HEK293 (cell line): ENCODE data around the gene FAM221A.

Source experiments
- CTCF ChIA-PET: fragments of 350-600 bp; formaldehyde crosslinking; extraction: SDS; loops from one replicate; lab custom pipeline; 2021; ENCODE audit warnings: antibody characterized with exemption; lab: Yijun Ruan, JAX
- POLR2A ChIA-PET: fragments of 300-600 bp; formaldehyde crosslinking; extraction: SDS; loops from one replicate; lab custom pipeline; 2020; ENCODE audit warnings: antibody characterized with exemption, inconsistent platforms; lab: Yijun Ruan, JAX
- H3K27ac ChIP-seq: fragments of 200-500 bp; sonication (Bioruptor generic); 2 replicates; pipeline ENCODE4 v1.5.1; 2014; ENCODE audit warnings: low read depth, low read length, control low read depth, inconsistent platforms; ENCODE audit errors: extremely low read depth
- H3K36me3 ChIP-seq, 2 experiments: fragments of 200-500 bp in 1 of 2; sonication (Bioruptor generic) in 1 of 2; 1 replicate in 1 of 2; 2 replicates in 1 of 2; pipeline ENCODE4 v1.5.1; 2014 to 2017; ENCODE audit warnings: inconsistent platforms in 2 of 2, low read length in 2 of 2; ENCODE audit not compliant: control insufficient read depth in 2 of 2, insufficient read depth in 1 of 2
- H3K4me1 ChIP-seq: fragments of 200-500 bp; sonication (Bioruptor generic); 2 replicates; pipeline ENCODE4 v1.5.1; 2014; ENCODE audit warnings: mild to moderate bottlenecking, low read length, inconsistent platforms; ENCODE audit not compliant: control insufficient read depth, insufficient read depth
- H3K4me3 ChIP-seq: 2 replicates; pipeline ENCODE4 v1.5.1; 2011; ENCODE audit warnings: low read depth, mild to moderate bottlenecking, control low read depth, low read length, moderate library complexity
- H3K9me3 ChIP-seq: fragments of 200-500 bp; sonication (Bioruptor generic); 2 replicates; pipeline ENCODE4 v1.5.1; 2014; ENCODE audit warnings: low read depth, low read length, inconsistent platforms; ENCODE audit not compliant: control insufficient read depth, insufficient read depth
- BCL11B ChIP-seq: fragments of 450-650 bp; formaldehyde crosslinking; IDR thresholded peaks from 2 replicates; pipeline ENCODE4 v1.5.1; 2016; ENCODE audit warnings: low read depth, missing biosample characterization, missing genetic modification characterization
- HOXD13 ChIP-seq: sonication (generic); formaldehyde crosslinking; IDR thresholded peaks from 2 replicates; pipeline ENCODE4 v1.8.0; 2022; ENCODE audit warnings: missing genetic modification reagents, borderline replicate concordance
- PBX3 ChIP-seq: sonication (generic); formaldehyde crosslinking; IDR thresholded peaks from 2 replicates; pipeline ENCODE4 v1.8.1; 2022; ENCODE audit warnings: mild to moderate bottlenecking, moderate library complexity, missing genetic modification reagents
- SALL2 ChIP-seq: fragments of 450-650 bp; formaldehyde crosslinking; IDR thresholded peaks from 2 replicates; pipeline ENCODE4 v1.5.0; 2017; ENCODE audit warnings: missing biosample characterization, mild to moderate bottlenecking, missing genetic modification characterization, borderline replicate concordance
- SETDB1 ChIP-seq: IDR thresholded peaks from one replicate; pipeline ENCODE4 v1.6.1; 2017; ENCODE audit warnings: mild to moderate bottlenecking, low read length, moderate library complexity, mixed read lengths; ENCODE audit not compliant: insufficient read length
- ZIC2 ChIP-seq: fragments of 450-650 bp; formaldehyde crosslinking; IDR thresholded peaks from 2 replicates; pipeline ENCODE4 v1.5.1; 2016; ENCODE audit warnings: missing biosample characterization, missing genetic modification characterization
- ZNF133 ChIP-seq: fragments of 450-650 bp; formaldehyde crosslinking; IDR thresholded peaks from 2 replicates; pipeline ENCODE4 v1.5.1; 2016; ENCODE audit warnings: missing biosample characterization, missing genetic modification characterization
- ZNF211 ChIP-seq: fragments of 450-650 bp; formaldehyde crosslinking; IDR thresholded peaks from 2 replicates; pipeline ENCODE4 v1.5.1; 2016; ENCODE audit warnings: low read depth, missing biosample characterization, missing genetic modification characterization
- ZNF426 ChIP-seq: fragments of 450-650 bp; formaldehyde crosslinking; IDR thresholded peaks from 2 replicates; pipeline ENCODE4 v1.5.1; 2017; ENCODE audit warnings: missing biosample characterization, missing genetic modification characterization, mild to moderate bottlenecking, inconsistent platforms, moderate library complexity
- ZNF645 ChIP-seq: fragments of 450-650 bp; formaldehyde crosslinking; IDR thresholded peaks from 2 replicates; pipeline ENCODE4; 2016; ENCODE audit warnings: missing biosample characterization, missing genetic modification characterization
- ZNF654 ChIP-seq: fragments of 450-650 bp; formaldehyde crosslinking; IDR thresholded peaks from 2 replicates; pipeline ENCODE4 v1.5.1; 2016; ENCODE audit warnings: low read depth, missing biosample characterization, missing genetic modification characterization
- ZNF792 ChIP-seq: fragments of 450-650 bp; formaldehyde crosslinking; IDR thresholded peaks from 2 replicates; pipeline ENCODE4 v1.5.1; 2016; ENCODE audit warnings: missing biosample characterization, missing genetic modification characterization
- TF ChIP-seq, protein P1 (sequence below): fragments of 450-650 bp; formaldehyde crosslinking; IDR thresholded peaks from 2 replicates; pipeline ENCODE4 v1.5.1; 2016; ENCODE audit warnings: missing biosample characterization, missing genetic modification characterization
- TF ChIP-seq, protein P2 (sequence below): fragments of 450-650 bp; formaldehyde crosslinking; IDR thresholded peaks from 2 replicates; pipeline ENCODE4 v1.5.1; 2017; ENCODE audit warnings: missing biosample characterization, mild to moderate bottlenecking, missing genetic modification characterization, moderate library complexity
- TF ChIP-seq, protein P3 (sequence below): fragments of 450-650 bp; formaldehyde crosslinking; IDR thresholded peaks from 2 replicates; pipeline ENCODE4 v1.5.1; 2016; ENCODE audit warnings: missing biosample characterization, missing genetic modification characterization
- TF ChIP-seq, protein P4 (sequence below): fragments of 450-650 bp; formaldehyde crosslinking; IDR thresholded peaks from 2 replicates; pipeline ENCODE4 v1.5.1; 2017; ENCODE audit warnings: missing biosample characterization, missing genetic modification characterization

Gene FAM221A

GRCh38 chr7:23645822-23646221, 34.2 kb upstream of the FAM221A start (continued):
- TF ChIP-seq PBX3 (CRISPR knock-in tag) (no peak), ZNF426 (no peak)
- TF ChIP-seq, protein P1, sequence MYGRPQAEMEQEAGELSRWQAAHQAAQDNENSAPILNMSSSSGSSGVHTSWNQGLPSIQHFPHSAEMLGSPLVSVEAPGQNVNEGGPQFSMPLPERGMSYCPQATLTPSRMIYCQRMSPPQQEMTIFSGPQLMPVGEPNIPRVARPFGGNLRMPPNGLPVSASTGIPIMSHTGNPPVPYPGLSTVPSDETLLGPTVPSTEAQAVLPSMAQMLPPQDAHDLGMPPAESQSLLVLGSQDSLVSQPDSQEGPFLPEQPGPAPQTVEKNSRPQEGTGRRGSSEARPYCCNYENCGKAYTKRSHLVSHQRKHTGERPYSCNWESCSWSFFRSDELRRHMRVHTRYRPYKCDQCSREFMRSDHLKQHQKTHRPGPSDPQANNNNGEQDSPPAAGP (tag by site-specific recombination), result no peak

GRCh38 chr7:23653942-23654341, 26.1 kb upstream of the FAM221A start:
- H3K27ac ChIP-seq, result no peak overlapping the region
- TF ChIP-seq ZIC2 (tag by site-specific recombination) (no peak), SETDB1 (peak; percentile 93)
- H3K9me3 ChIP-seq, result no peaks in the 10 kb centered on the region
- H3K4me3 ChIP-seq, result no peak overlapping the region
- H3K4me1 ChIP-seq, result no peaks in the 10 kb centered on the region
- no peaks in the 10 kb centered on the region for H3K36me3 ChIP-seq
- ChIA-PET POLR2A (no interaction called here), CTCF (interaction anchor here (0.7 to 1.2 kb wide), 4 partner anchors 55 to 77 kb away, joined by 3 to 10 read pairs (median 4); partner anchors contain the start of gene STK31)

- Histone ChIP-seq H3K36me3 (no peaks in the 10 kb centered on the region), H3K4me3 (no peak overlapping the region), H3K9me3 (no peaks in the 10 kb centered on the region), H3K4me1 (no peaks in the 10 kb centered on the region), H3K27ac (no peak overlapping the region)
- ChIA-PET CTCF (interaction anchor here (1.2 kb wide), 2 partner anchors 54 to 57 kb away, joined by 5 to 10 read pairs; no protein-coding TSS in a partner anchor), POLR2A (no interaction called here)
- TF ChIP-seq BCL11B (no peak), ZNF654 (tag by site-specific recombination) (peak; percentile 46; the same call in 1 of the 2 replicates), ZNF426 (no peak)
- TF ChIP-seq, all 188 proteins: peak for 1
Measured at GRCh38 chr7:23654508-23654907, 25.5 kb upstream of the FAM221A start.

DNA sequence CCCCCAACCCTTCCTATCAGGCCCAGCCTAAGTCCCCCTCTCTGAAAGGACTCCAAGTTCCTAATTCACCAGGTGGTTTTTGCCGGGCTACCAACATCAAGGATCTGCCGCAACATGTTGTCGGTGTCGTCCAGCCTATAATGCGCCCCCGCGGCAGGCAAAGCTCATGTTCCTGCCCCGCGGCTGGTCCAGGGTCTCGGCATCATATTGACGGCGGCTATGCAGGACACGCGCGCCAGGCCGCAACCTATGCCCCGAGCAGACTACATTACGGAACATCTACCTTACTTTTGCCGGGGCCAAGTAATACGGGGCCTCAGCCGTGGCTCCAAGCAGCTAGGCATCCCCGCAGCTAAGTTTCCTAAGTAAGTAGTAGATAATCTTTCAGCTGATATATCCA, 24.6 kb upstream of the FAM221A start:
- no peaks in the 10 kb centered on the region for H3K4me1 ChIP-seq
- ChIA-PET CTCF (interaction anchor here (0.6 to 1.0 kb wide), 2 partner anchors 16 to 41 kb away, joined by 3 read pairs; no protein-coding TSS in a partner anchor), POLR2A (no interaction called here)
- no peaks in the 10 kb centered on the region for H3K9me3 ChIP-seq
- no peak overlapping the region for H3K27ac ChIP-seq
- TF ChIP-seq, protein P2, sequence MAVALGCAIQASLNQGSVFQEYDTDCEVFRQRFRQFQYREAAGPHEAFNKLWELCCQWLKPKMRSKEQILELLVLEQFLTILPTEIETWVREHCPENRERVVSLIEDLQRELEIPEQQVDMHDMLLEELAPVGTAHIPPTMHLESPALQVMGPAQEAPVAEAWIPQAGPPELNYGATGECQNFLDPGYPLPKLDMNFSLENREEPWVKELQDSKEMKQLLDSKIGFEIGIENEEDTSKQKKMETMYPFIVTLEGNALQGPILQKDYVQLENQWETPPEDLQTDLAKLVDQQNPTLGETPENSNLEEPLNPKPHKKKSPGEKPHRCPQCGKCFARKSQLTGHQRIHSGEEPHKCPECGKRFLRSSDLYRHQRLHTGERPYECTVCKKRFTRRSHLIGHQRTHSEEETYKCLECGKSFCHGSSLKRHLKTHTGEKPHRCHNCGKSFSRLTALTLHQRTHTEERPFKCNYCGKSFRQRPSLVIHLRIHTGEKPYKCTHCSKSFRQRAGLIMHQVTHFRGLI (tag by site-specific recombination), result no peak
- TF ChIP-seq HOXD13 (CRISPR knock-in tag), result no peak
- TF ChIP-seq SALL2 (tag by site-specific recombination), result no peak
- TF ChIP-seq, protein P3, sequence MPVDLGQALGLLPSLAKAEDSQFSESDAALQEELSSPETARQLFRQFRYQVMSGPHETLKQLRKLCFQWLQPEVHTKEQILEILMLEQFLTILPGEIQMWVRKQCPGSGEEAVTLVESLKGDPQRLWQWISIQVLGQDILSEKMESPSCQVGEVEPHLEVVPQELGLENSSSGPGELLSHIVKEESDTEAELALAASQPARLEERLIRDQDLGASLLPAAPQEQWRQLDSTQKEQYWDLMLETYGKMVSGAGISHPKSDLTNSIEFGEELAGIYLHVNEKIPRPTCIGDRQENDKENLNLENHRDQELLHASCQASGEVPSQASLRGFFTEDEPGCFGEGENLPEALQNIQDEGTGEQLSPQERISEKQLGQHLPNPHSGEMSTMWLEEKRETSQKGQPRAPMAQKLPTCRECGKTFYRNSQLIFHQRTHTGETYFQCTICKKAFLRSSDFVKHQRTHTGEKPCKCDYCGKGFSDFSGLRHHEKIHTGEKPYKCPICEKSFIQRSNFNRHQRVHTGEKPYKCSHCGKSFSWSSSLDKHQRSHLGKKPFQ (tag by site-specific recombination), result no peak
- no peak for TF ChIP-seq ZNF211 (tag by site-specific recombination)
- no peak for TF ChIP-seq ZNF133
- TF ChIP-seq, protein P1 (tag by site-specific recombination), result no peak
- TF ChIP-seq, protein P4, sequence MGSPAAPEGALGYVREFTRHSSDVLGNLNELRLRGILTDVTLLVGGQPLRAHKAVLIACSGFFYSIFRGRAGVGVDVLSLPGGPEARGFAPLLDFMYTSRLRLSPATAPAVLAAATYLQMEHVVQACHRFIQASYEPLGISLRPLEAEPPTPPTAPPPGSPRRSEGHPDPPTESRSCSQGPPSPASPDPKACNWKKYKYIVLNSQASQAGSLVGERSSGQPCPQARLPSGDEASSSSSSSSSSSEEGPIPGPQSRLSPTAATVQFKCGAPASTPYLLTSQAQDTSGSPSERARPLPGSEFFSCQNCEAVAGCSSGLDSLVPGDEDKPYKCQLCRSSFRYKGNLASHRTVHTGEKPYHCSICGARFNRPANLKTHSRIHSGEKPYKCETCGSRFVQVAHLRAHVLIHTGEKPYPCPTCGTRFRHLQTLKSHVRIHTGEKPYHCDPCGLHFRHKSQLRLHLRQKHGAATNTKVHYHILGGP (tag by site-specific recombination), result no peak
- TF ChIP-seq ZNF645 (tag by site-specific recombination), result no peak
- no peak for TF ChIP-seq ZNF792 (tag by site-specific recombination)
- H3K4me3 ChIP-seq, result no peak overlapping the region
- H3K36me3 ChIP-seq, result no peaks in the 10 kb centered on the region
